ENCODE data around the gene DMD. TPM values are rescaled to one million over a fixed set of nuclear protein-coding genes. Genes with fewer than 3 reads are reported as not detected.

The DMD gene
- total RNA-seq, 1 donor from 2014 or later, result 1.7 TPM

DNA sequence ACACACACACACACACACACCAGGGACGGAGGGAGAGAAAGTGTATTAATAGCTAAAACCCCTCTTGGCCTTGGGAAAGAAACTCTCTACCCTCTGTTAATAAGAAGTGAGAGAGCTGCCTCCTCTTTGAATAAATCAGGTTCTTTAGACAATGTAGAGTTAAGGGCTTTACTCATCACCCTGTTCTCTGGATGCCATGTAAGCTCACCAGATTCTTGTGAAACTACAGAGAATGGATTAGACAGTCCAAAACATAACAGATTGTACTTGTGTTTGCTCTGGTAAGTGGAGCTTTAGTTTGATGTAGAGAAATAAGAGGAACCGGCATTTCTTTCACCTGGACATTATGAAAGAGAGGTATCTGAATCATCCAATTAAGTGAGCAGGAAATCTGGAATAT lies 263.2 kb downstream of the DMD start:
- H3K27me3 Mint-ChIP-seq (ENCODE audit: unreplicated experiment), result no peaks in the 10 kb centered on the region
- no peak for DNase-seq
- H3K4me1 Mint-ChIP-seq (ENCODE audit: low read depth, unreplicated experiment), result no peaks in the 10 kb centered on the region
- TF ChIP-seq, protein P1, sequence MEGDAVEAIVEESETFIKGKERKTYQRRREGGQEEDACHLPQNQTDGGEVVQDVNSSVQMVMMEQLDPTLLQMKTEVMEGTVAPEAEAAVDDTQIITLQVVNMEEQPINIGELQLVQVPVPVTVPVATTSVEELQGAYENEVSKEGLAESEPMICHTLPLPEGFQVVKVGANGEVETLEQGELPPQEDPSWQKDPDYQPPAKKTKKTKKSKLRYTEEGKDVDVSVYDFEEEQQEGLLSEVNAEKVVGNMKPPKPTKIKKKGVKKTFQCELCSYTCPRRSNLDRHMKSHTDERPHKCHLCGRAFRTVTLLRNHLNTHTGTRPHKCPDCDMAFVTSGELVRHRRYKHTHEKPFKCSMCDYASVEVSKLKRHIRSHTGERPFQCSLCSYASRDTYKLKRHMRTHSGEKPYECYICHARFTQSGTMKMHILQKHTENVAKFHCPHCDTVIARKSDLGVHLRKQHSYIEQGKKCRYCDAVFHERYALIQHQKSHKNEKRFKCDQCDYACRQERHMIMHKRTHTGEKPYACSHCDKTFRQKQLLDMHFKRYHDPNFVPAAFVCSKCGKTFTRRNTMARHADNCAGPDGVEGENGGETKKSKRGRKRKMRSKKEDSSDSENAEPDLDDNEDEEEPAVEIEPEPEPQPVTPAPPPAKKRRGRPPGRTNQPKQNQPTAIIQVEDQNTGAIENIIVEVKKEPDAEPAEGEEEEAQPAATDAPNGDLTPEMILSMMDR (IDR thresholded peaks at IDR 0.05; ENCODE audit: partially characterized antibody, unreplicated experiment), result no peak
- H3K36me3 Mint-ChIP-seq (ENCODE audit: unreplicated experiment), result no peaks in the 10 kb centered on the region
- H3K4me3 Mint-ChIP-seq (ENCODE audit: unreplicated experiment), result no peak overlapping the region
- H3K27ac Mint-ChIP-seq (ENCODE audit: unreplicated experiment), result no peak overlapping the region
- no peaks in the 10 kb centered on the region for H3K9me3 Mint-ChIP-seq (ENCODE audit: unreplicated experiment)

DNA sequence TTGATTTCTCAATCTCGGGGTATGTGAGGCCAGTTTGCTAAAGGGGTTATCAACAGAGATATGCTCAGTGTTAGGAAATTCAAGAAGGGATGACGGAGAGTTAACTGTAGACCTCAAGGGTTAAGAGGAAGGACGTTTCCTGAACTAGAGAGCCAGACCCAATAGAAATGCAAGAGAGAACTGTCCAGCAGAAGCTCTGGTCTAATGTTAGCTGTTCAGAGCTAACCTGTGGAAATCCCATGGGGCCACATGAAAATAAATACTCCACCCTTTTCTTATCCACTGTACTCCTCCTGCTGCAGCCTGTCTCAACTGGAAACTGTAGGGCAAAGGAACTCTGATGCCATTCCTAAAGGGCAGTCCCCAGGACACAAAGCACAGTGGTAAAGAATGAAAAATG lies 274.3 kb downstream of the DMD start:
- Mint-ChIP-seq H3K27me3 (ENCODE audit: unreplicated experiment) (no peaks in the 10 kb centered on the region), H3K4me1 (ENCODE audit: low read depth, unreplicated experiment) (no peaks in the 10 kb centered on the region), H3K9me3 (ENCODE audit: unreplicated experiment) (no peaks in the 10 kb centered on the region), H3K4me3 (ENCODE audit: unreplicated experiment) (no peak overlapping the region), H3K36me3 (ENCODE audit: unreplicated experiment) (no peaks in the 10 kb centered on the region), H3K27ac (ENCODE audit: unreplicated experiment) (no peak overlapping the region)
- no peak for DNase-seq
- TF ChIP-seq, protein P1 (IDR thresholded peaks at IDR 0.05; ENCODE audit: partially characterized antibody, unreplicated experiment), result no peak

DNA sequence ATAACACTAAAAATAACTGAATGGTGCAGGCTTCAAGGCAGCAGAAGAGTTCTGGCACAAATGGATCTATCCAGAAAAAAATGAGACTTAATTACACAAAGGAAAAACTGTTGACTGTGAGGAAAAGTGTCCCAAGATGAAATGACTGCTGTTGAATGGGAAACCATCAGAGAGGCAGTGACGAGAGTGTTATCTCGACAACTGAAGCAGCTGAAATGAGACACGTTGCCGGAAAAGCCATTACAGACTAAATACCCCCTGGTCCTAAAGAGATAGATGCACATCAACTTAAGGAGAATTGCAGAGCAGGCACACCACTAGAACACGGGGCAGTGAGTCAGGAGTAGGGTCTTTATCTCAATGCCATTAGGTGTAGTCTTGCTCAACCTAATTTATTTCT lies 277.8 kb downstream of the DMD start:
- Mint-ChIP-seq H3K4me3 (ENCODE audit: unreplicated experiment) (no peak overlapping the region), H3K9me3 (ENCODE audit: unreplicated experiment) (peaks cover 3% of the 10 kb centered on the region), H3K27me3 (ENCODE audit: unreplicated experiment) (peaks cover 3% of the 10 kb centered on the region), H3K4me1 (ENCODE audit: low read depth, unreplicated experiment) (no peaks in the 10 kb centered on the region), H3K27ac (ENCODE audit: unreplicated experiment) (no peak overlapping the region), H3K36me3 (ENCODE audit: unreplicated experiment) (no peaks in the 10 kb centered on the region)
- no peak for DNase-seq
- TF ChIP-seq, protein P1 (IDR thresholded peaks at IDR 0.05; ENCODE audit: partially characterized antibody, unreplicated experiment), result no peak

DNA sequence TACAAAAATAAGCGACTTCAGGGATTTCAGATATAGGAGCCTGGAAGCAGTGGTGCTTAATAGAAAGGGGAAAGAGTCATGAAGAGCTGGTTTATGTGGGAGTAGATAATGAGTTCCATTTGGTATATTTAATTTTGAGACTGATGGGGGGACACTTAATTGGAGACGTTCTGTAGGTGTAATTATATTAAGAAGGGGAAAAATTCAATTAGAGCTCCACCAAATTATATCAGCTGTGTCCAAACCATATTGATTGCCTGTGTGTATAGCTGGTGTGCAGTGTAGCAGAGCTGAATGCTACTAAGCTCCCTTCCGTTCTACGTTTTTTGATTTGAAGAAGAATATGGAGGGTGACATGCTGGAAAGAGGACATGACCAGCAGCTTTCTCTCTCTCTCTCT lies 282.3 kb downstream of the DMD start:
- TF ChIP-seq, protein P1 (IDR thresholded peaks at IDR 0.05; ENCODE audit: partially characterized antibody, unreplicated experiment), result no peak
- Mint-ChIP-seq H3K9me3 (ENCODE audit: unreplicated experiment) (peaks cover 3% of the 10 kb centered on the region), H3K4me1 (ENCODE audit: low read depth, unreplicated experiment) (no peaks in the 10 kb centered on the region), H3K36me3 (ENCODE audit: unreplicated experiment) (no peaks in the 10 kb centered on the region), H3K27ac (ENCODE audit: unreplicated experiment) (no peak overlapping the region), H3K27me3 (ENCODE audit: unreplicated experiment) (peaks cover 3% of the 10 kb centered on the region), H3K4me3 (ENCODE audit: unreplicated experiment) (no peak overlapping the region)
- no peak for DNase-seq

DNA sequence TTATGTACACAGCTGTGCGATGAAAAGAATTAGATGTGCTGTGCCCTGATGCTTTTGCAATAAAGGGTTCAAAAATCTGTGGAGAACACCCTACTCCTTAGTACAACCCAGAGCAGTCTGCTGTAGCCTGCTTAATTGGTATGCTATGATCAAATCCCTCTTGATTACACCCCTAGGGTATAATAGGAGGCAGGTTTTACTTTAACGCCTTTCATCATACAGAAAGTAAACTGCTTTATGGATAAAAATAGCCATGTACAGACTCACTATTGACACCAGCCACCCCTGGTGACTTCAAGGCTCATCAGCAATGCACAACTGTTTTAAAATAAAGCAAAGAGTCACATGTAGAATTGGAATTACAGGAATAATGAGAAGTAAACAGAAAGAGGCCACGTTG lies 315.3 kb downstream of the DMD start:
- DNase-seq, result no peak
- peaks cover 2% of the 10 kb centered on the region for H3K9me3 Mint-ChIP-seq (ENCODE audit: unreplicated experiment)
- no peaks in the 10 kb centered on the region for H3K27me3 Mint-ChIP-seq (ENCODE audit: unreplicated experiment)
- H3K4me1 Mint-ChIP-seq (ENCODE audit: low read depth, unreplicated experiment), result peaks cover 4% of the 10 kb centered on the region
- no peaks in the 10 kb centered on the region for H3K36me3 Mint-ChIP-seq (ENCODE audit: unreplicated experiment)
- H3K27ac Mint-ChIP-seq (ENCODE audit: unreplicated experiment), result no peak overlapping the region
- TF ChIP-seq, protein P1 (IDR thresholded peaks at IDR 0.05; ENCODE audit: partially characterized antibody, unreplicated experiment), result no peak
- H3K4me3 Mint-ChIP-seq (ENCODE audit: unreplicated experiment), result no peak overlapping the region
